Stimulated activated CD8-positive, alpha-beta memory T cell treated with anti-CD3 and anti-CD28 coated beads, Interleukin-4, amount 100 ng/mL, for 1 hour (primary cell): ENCODE results near the gene CHN1.

Experiments
- DNase-seq, 2 donors: peaks; one replicate each; pipeline ENCODE4 v3.0.0-alpha.2; 2020; ENCODE audit warnings: low read depth in 2 of 2, low spot score in 1 of 2

The CHN1 gene

DNA sequence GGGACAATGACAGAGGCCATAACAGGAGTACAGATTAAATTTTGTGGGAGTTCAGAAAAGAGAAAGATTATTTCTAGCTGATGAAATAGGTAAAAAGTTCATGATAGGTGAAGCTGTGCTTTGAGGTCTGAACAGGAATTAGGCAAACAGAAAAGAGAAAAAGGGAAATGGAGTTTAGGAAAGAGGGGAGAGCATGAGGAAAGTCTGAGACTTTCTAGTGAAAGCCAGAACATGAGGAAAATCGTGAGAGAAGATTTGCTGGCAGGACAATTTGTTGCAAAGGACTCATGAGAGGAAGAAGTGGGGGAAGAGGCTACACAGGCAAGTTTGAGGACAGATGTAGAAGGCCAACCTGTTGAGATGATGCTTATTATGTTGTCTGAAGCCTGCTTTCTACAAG, 6.3 kb upstream of the CHN1 start:
- no peak for DNase-seq

DNA sequence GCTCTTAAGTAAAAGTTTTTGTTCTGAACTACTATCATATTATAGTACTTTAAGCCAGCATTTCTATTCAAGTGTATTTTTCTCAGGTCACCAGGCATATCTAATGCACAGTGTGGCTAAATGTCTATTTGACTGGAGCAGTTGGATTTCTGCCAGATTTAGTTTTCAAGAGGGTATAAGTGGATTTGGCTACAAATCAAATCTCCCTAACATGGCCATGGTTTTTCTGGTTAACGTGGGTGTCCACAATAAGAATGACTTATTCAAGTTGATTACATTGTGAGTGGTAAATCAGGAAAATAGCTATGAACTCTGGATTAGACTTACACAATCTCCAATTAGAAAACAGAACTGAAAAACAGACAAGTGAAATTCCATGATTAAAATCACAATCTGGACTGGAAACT, 5.7 kb upstream of the CHN1 start:
- no peak for DNase-seq

DNA sequence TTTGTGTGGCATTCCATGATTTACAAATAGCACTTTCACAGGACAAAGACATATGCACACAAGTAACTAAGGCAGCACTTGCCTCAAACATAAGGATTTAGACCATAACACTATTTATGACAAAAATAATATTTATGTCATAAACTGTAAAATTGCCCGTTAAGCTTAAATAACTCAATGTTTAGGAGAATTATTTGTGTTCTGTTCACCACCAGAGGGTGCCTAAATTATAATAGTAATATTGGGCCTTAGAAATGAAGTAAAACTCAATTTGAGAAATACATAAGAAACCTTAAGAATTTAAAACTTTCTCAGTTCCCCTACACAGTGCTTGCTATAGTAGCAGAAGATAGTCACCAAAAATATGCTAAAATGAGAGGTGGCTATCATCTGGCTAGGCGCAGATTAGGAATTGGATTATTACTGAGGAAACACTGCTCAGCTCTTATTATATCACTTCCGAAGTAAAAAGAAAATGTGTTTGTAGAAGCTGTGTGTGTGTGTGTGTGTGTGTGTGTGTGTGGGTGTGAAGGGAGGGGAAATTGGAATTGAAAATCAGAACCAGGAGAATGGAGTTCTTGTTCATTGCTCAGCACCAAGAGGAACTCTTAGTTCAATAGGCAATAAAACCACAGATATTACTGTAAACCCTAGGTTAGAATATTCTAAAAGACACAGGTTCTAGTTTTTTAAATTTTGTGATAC, 4.9 kb upstream of the CHN1 start:
- no peak for DNase-seq

DNA sequence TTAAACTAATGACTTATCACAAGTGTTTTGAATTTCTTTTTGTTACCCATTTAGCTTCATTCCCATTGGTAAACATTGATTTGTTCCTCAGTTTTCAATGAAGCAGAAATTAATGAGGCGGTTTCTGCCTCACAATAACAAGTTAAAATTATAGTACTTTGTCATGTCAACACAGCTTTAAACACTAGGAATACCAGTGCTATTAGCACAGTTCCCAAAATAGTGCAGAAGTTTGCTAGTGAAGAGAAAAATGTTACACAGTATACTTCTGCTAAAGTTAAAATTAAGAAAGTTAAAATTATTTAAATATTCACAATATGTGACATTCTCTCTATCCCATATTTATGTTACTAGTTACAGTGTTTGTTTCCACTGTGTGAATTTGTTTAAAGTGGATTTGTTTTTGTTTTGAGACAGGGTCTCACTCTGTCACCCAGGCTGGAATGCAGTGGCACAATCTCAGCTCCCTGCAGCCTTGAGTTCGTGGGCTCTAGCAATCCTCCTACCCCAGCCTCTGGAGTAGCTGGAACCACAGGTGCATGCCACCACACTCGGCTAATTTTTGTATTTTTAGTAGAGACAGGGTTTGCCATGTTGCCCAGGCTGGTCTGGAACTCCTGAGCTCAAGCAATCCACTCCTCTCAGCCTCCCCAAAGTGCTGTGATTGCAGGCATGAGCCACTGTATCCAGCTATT, 3.8 kb upstream of the CHN1 start:
- no peak for DNase-seq

DNA sequence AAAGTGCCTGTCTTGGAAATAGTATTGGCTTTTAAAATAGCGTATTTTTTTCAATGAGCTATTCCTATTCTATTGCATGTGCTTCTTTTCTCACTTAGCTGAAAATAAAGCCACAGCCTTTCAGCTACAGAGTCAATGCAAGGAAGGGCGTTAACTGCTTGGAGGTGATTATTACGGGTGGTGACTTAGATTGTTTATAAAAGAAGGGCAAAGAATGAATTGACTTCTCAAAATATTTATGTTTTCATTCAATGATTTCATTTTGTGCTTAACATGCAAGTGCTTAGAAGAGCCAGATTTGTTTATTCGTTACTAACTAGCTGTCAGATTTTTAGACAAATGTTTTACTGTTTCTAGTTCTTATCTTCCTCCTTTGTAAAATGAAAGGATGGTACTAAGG, 2.8 kb upstream of the CHN1 start:
- no peak for DNase-seq

DNA sequence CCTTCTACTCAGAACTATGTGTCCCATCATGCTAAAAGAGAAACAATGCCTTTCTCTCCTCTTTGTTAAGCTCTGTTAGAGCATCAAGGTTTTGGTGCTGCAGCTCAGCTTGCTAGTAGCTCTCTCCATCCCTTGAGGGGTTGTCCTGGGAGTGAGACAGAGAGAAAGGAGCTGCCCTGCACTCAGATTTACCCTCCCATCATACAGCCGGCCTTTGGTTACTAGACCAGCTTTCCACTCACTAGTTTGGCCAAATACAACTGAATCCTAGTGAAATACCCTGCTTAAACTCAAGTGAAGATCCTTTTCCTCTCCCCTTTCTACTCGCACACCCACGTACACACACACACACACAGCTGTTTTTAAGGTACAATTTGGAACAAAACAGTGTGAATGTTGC, 2.3 kb upstream of the CHN1 start:
- no peak for DNase-seq

DNA sequence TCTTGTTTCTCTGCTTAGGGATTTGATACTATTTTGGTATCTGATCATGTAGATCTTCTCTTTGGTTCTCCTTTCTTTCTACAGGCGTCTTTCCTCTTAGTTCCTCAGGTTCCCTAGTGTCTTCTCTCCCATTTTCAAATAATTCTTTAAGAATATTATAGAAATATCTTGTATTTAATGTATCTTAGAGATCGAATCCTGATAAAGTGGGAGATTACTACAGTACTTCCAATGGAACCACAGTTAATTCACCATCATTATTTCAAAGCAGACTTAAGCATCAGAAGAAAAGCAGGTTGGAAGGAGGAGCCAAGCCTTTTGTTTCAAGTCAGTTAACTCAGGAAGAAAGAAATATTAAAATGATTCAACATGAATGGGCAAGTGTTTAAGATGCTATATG, 1.1 kb upstream of the CHN1 start:
- DNase-seq = no peak

DNA sequence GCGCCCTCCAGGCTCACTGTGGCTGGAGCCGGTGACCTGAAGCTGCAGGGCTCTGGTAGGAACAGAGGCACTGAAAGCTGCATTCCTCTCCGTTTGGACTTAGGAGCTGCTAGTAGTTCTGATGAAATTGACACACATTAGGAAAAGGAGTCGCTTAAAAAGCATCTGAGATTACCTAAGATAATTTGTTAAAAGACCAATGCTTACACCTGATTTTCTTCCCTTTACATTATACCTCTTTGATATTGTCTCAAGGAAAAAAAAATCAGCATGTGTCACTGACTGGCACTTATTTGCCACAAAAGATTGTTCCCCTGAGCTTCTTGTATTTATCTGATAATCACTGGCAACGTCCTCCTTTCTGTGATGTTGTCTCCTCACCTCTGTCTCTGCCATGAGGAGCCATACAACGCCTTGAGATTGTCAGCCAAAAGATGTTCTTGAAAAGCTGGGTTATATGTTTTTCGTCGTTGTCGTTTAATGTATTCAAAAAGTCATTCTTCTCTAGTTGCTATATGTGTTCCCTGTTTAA, 618 bp upstream of the CHN1 start:
- no peak for DNase-seq

DNA sequence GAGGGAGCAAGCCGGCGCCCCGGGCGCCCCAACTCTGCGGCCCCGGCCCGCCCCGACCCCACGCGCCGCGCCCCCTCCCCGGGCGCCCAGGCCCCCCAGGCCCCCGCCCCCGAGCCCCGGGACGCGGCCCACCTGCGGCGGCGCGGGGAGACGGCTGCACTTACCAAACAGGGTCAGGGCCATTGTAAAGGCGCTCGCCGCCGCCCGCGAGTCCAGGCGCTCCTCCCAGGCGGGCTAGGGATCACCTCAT, 526 bp downstream of the CHN1 start:
- DNase-seq = no peak

DNA sequence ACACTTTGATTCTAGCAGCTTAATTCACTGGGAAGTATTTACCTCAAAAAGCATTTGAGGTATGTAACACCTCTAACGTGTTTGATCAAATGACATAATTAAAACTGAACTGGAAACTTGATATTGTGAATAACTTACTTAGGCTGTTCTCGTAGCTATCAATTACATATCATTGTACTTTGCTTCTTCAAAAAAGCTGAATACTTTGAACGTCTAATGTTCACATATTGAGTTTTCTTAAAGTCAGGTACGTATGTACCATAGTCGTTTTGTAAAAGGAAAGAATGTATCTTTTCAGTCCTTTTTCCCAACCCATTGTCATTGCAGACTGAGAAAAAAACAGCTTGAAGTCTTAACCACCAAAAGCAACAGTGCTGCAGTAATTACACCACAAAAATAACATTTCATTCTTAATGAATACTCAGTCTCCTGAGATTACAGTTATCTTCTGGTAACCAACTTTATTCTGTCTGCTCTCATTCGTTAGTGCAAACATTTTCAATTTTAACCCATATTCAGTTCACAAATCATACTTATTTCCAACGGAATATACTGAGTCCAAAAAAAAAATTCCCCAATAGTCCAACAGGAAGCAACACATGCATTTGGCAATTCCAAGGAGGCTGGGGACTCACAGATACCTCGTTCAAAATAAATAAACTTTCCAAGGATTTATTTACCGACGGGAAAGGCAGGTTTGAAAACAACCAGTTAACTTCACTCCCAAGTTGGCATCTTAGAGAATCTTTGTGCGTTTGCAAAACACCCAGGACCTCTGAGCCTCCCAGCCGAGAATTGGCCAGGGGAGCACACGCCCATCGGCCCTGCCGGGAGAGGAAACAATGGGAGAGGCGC, 1.1 kb downstream of the CHN1 start:
- no peak for DNase-seq

DNA sequence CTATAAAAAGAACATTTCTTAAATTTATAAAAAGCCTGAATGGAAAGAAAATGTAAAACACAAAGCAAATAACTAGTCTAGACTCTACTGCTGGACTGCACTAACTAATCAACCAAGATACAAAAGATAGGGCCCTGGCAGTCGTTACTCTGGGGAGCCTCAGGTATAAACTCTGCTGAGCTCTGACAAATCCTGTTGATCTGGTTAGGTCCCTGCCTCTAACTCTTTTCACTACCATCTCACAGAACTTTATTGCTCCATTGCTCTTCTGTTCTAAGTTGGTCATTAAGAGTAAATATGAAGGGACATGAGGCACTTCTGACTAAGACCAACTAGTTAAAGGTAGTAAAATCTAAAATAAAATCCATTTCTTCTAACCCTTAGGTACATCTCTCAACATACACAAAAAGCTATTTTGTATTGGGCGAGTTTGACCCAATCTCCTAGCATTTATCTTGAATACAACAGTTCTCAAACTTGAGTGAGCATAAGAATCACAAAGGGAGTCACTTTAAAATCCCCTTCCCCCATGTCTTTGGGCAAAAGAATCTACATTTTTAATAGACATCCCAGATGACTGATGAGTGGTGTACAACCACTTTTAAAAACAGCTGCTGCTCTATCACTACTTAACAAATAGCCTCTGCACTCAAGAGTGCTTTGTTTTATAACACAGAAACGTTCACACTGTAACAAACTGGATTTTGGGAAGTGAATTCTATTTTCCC, 2.5 kb downstream of the CHN1 start:
- no peak for DNase-seq

DNA sequence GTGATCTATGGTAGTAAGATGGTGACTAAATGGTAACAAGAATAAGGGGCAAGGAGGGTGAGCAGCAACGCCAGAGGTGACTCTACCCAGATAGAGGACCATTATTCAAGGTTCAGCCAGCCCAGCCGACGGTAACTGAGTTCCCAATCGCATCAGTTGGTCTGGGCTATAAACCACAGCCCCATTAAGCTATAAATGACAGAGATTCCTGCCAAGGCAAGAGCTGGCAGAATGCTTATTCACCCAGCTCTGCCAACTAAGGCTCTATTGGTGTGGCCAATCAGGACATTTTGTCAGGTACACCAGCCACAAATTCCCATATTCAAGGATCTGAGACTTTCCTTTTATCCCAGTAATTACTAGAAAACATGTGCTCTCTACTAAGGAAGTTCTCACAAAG, 3.6 kb downstream of the CHN1 start:
- DNase-seq = no peak

DNA sequence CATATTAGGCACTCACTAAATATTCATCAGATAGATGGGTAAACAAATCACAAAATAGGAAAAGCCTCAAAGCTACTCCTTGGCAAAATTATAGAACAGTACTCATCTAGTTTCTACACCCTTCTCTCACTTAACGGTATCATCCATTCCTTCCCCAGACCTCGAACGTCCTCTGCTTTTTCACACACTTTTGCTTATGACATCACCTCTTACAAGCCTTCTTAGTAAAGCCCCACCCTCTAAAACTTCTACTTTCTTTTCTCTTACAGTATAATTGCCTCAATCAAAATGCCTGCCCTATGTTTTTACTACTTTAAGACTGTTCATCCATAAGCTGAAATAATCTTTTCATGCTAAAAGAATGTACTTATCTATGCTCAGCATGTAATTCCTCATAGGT, 8.1 kb downstream of the CHN1 start:
- no peak for DNase-seq

DNA sequence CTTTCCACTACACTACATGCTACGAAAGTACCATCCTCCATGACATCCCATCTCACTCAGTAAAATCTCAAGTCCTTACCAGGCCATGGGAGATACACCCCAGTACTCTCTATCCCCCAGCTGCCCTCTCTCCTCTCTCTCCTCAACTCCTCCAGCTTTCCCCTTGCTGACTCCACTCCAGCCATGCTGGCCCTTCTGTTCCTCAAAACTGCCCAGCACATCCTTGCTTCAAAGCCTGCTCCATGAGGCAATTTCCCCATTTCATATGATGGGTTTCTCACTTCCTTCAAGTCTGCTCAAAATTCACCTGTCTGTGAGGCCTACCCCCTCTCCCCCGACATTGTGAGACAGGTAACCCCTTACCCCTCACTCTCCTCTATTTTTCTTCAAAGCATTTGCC, 8.6 kb downstream of the CHN1 start:
- DNase-seq = no peak

DNA sequence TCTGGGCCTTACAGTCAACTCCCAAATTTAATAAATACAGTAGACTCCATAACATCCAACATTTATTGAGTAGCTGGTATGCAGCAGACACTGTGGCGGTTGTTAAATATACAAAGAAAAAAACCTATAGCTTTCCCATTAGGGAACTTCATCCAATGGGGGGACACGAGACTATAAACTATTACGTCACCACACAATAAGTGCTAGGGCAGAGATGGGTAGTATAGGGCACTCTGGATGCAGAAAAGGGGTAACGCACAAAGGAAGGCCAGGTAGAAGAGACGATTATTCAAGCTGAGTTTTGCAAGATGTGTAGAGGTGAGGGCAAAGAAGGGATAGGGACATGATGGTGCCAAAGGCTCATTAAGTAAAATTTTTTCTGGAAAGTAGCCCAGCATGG, 10.8 kb downstream of the CHN1 start:
- DNase-seq = no peak

DNA sequence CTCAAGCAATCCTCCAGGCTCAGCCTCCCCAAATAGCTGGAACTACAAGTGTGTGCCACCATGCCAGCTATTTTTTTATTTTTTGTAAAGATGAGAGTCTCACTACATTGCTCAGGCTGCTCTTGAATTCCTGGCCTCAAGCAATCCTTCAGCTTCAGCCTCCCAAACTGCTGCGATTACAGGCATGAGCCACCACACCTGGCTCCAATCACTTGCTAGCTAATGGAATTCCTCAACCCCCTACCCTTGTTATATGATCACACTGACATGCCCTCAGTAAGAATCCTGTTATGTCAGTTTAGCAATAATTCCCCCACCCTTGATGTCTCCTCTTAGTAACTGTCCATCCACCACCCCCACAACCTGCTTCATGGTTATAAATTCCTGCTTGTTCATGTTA, 12.3 kb downstream of the CHN1 start:
- no peak for DNase-seq

DNA sequence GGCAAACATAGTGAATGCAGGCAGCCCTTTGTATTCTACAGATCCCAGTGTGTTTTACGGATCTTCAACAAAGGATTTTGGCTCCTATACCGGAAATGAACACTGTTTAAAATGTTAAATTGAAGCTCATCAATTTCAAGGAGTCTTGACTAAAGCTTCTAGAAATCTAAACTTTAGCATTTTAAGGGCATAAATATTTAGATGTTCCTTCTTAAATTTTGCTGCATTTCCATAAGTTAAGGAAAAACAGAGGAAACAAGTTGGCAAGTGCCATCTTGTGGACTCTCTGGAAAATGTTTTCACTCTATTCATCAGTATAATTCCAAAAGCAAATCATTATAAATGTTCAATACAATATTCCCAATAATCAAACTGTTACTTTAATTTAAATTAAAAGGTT, 19.6 kb downstream of the CHN1 start:
- no peak for DNase-seq

DNA sequence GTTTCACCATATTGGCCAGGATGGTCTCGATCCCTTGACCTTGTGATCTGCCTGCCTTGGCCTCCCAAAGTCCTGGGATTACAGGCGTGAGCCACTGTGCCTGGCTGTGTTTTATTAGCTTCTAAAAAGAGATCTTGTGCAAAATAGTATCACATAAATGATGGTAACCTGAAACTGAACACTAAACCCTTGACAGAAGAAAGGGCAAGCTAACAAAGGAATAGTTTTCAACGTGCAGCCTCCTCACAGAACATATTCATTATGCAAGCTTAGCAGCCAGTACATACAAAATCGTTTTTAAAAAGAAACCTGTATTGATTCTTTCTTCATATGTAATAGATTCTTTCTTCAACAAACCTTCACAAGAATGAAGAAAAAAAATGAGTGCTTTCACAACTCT, 20.6 kb downstream of the CHN1 start:
- DNase-seq = no peak

DNA sequence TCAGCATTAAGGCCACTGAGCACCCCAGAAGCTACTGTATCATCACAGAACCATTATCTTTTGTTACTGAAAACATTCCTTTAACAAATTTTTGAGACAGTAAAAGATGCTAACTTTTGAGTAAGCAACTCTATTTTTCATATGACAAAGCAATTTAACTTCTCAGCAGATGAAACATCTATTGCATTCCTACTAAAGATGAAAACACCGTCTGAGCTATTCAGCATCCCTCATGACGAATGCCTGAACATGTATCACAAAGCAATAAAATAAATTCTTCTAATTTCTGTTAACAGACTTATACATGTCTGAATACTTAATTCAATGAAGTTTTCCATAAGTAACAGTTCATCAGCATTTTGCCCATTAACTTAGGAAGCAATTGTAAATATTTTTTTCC, 23.9 kb downstream of the CHN1 start:
- DNase-seq = no peak

DNA sequence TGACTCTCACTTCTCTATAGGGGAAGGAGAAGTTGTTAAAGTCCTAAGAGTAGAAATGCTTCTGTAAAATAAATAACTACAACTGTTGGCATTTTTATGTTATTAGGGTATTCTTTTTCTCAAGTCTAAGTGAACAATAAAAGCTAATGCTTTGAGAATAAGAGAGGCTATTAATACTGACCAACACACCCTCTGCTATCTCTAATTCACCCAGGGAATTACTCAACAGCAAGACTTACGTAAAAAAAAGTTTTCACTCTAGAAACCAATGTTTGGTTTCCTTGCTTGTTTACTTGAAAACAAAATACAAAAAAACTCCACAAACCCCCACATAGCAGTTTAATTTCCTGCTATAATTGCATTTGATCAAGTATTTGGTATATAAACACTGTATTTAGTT, 25.2 kb downstream of the CHN1 start:
- no peak for DNase-seq

DNA sequence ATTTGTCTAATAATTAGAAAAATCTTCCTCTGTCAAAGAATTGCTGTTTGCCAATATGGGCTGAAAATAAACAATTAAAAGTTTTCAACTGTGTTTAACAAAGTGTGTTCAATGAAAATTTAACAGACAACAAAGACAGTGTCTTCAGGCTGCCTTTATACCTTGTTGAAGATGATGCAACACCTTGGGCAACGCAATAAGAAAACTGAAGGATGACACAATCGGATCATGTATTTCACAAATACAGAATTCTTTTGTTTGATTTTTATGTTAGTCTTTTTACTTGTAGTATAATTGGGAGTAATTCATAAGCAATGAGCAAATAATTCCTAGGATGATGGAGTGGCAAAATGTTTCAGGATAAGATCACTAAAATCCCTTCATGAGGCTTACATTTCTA, 27.8 kb downstream of the CHN1 start:
- no peak for DNase-seq

DNA sequence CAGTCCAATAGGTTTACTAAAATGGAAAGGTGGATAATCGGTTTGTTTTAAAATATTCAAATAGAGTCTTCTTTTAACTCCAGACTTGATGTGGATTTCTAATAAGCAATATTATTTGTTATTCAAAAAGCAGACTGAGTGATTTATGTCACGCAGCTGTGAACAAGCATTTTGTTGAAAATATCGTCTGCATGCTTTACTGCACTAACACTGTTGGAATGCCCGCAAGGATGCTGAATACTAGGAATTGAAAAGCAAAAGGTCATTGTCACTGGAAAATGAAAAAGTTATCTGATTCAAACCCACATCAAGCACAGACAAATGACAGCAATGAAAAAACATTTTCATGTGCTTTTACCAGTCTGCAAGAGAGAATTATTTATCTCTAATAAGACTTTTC, 31.1 kb downstream of the CHN1 start:
- DNase-seq = no peak
